Activated naive CD4-positive, alpha-beta T cell treated with anti-CD3 and anti-CD28 coated beads for 36 hours (primary cell): ENCODE measurements around the gene AP2B1. TPM values are rescaled to one million over a fixed set of nuclear protein-coding genes. Genes with fewer than 3 reads are reported as not detected.
A peak's percentile ranks its signal among the peaks of the same experiment; 100 is the strongest.

Experiments
- CTCF ChIA-PET: fragments of 350-600 bp; sonication (Branson Sonifier 250); formaldehyde crosslinking; loops from one replicate; lab custom pipeline; 2021; ENCODE audit warnings: antibody characterized with exemption; lab: Charles Lee
- DNase-seq: peaks from one replicate; pipeline ENCODE4 v3.0.0-alpha.2; 2020
- H3K27ac Mint-ChIP-seq: one replicate; pipeline ENCODE4 v1.8.0; 2021; ENCODE audit warnings: mild to moderate bottlenecking, mixed read lengths
- H3K27me3 Mint-ChIP-seq: one replicate; pipeline ENCODE4 v1.8.0; 2021; ENCODE audit warnings: low read depth, mixed read lengths
- H3K36me3 Mint-ChIP-seq: one replicate; pipeline ENCODE4 v1.8.0; 2021; ENCODE audit warnings: low read depth, mixed read lengths
- H3K4me1 Mint-ChIP-seq: one replicate; pipeline ENCODE4 v1.8.0; 2021; ENCODE audit warnings: low read depth, mixed read lengths
- H3K4me3 Mint-ChIP-seq: one replicate; pipeline ENCODE4 v1.8.0; 2021; ENCODE audit warnings: mild to moderate bottlenecking, moderate library complexity, mixed read lengths
- H3K9me3 Mint-ChIP-seq: one replicate; pipeline ENCODE4 v1.8.0; 2021; ENCODE audit warnings: mixed read lengths
- intact Hi-C: fragments of 100-400 bp; cut with micrococcal nuclease; formaldehyde crosslinking; loops from one replicate; pipeline ENCODE4 v1.15.1; 2023
- total RNA-seq, 2 experiments: library from RNA; stranded (reverse); gene quantifications; one replicate each; pipeline ENCODE4 v1.2.3, GENCODE V29; 2021

The AP2B1 gene
- total RNA-seq, 2 experiments from 2014 or later = 158 to 172 TPM

- CTCF ChIA-PET = no interaction called here
- H3K4me1 Mint-ChIP-seq = peaks cover 16% of the 10 kb centered on the region
- H3K36me3 Mint-ChIP-seq = no peaks in the 10 kb centered on the region
- intact Hi-C loops = no loop called here
- no peak overlapping the region for H3K27ac Mint-ChIP-seq
- no peak for DNase-seq
- no peaks in the 10 kb centered on the region for H3K27me3 Mint-ChIP-seq
- H3K9me3 Mint-ChIP-seq = no peaks in the 10 kb centered on the region
- no peak overlapping the region for H3K4me3 Mint-ChIP-seq
Observed at GRCh38 chr17:35734396-35734795, 147.3 kb downstream of the AP2B1 start.

- Mint-ChIP-seq H3K9me3 (no peaks in the 10 kb centered on the region), H3K4me1 (peaks cover 13% of the 10 kb centered on the region), H3K36me3 (no peaks in the 10 kb centered on the region), H3K27me3 (peaks cover 5% of the 10 kb centered on the region), H3K27ac (no peak overlapping the region), H3K4me3 (no peak overlapping the region)
- CTCF ChIA-PET = interaction anchor here (1.0 to 1.8 kb wide), 2 partner anchors 12 to 20 kb away, joined by 3 to 5 read pairs; no protein-coding TSS in a partner anchor
- no peak for DNase-seq
- intact Hi-C loops = no loop called here
Observed at GRCh38 chr17:35735036-35735805, 148.1 kb downstream of the AP2B1 start.

GRCh38 chr17:35736236-35736635 is 149.1 kb downstream of the AP2B1 start:
- H3K4me3 Mint-ChIP-seq = no peak overlapping the region
- H3K9me3 Mint-ChIP-seq = no peaks in the 10 kb centered on the region
- DNase-seq = no peak
- H3K4me1 Mint-ChIP-seq = peaks cover 3% of the 10 kb centered on the region
- H3K27me3 Mint-ChIP-seq = peaks cover 10% of the 10 kb centered on the region
- CTCF ChIA-PET = interaction anchor here (1.0 to 1.8 kb wide), 2 partner anchors 11 to 21 kb away, joined by 3 to 5 read pairs; no protein-coding TSS in a partner anchor
- intact Hi-C loops = no loop called here
- H3K27ac Mint-ChIP-seq = no peak overlapping the region
- no peaks in the 10 kb centered on the region for H3K36me3 Mint-ChIP-seq

GRCh38 chr17:35738519-35739133 is 151.5 kb downstream of the AP2B1 start:
- CTCF ChIA-PET = interaction anchor here (0.5 kb wide), 2 partner anchors 16 to 32 kb away, joined by 3 to 4 read pairs; no protein-coding TSS in a partner anchor

GRCh38 chr17:35740216-35740615 is 153.1 kb downstream of the AP2B1 start:
- no peaks in the 10 kb centered on the region for H3K36me3 Mint-ChIP-seq
- intact Hi-C loops = loop anchor here (10.0 kb wide), 1 partner anchor 205 kb away; the partner anchor contains the start of gene SLFN12L
- H3K4me3 Mint-ChIP-seq = no peak overlapping the region
- peaks cover 6% of the 10 kb centered on the region for H3K4me1 Mint-ChIP-seq
- H3K9me3 Mint-ChIP-seq = no peaks in the 10 kb centered on the region
- no peak overlapping the region for H3K27ac Mint-ChIP-seq
- H3K27me3 Mint-ChIP-seq = peaks cover 30% of the 10 kb centered on the region
- CTCF ChIA-PET = interaction anchor here (0.8 to 1.0 kb wide), 2 partner anchors 9 to 14 kb away, joined by 3 to 4 read pairs; partner anchors contain the start of gene RASL10B
- DNase-seq = no peak

More at GRCh38 chr17:35738519-35739133, 151.5 kb downstream of the AP2B1 start:
- Mint-ChIP-seq H3K27ac (no peak overlapping the region), H3K36me3 (no peaks in the 10 kb centered on the region), H3K4me1 (peaks cover 6% of the 10 kb centered on the region), H3K9me3 (no peaks in the 10 kb centered on the region), H3K4me3 (no peak overlapping the region), H3K27me3 (peaks cover 24% of the 10 kb centered on the region)
- intact Hi-C loops = no loop called here
- DNase-seq = no peak

- H3K36me3 Mint-ChIP-seq = no peaks in the 10 kb centered on the region
- no peaks in the 10 kb centered on the region for H3K9me3 Mint-ChIP-seq
- CTCF ChIA-PET = no interaction called here
- DNase-seq = peak; percentile 38
- H3K4me1 Mint-ChIP-seq = peaks cover 6% of the 10 kb centered on the region
- peak overlapping the region; percentile 36 for H3K4me3 Mint-ChIP-seq
- peaks cover 30% of the 10 kb centered on the region for H3K27me3 Mint-ChIP-seq
- H3K27ac Mint-ChIP-seq = no peak overlapping the region
- intact Hi-C loops = loop anchor here (10.0 kb wide), 1 partner anchor 206 kb away; the partner anchor contains the start of gene SLFN12L
Observed at GRCh38 chr17:35740997-35741931, 154.1 kb downstream of the AP2B1 start.

- H3K4me1 Mint-ChIP-seq = peaks cover 6% of the 10 kb centered on the region
- peaks cover 30% of the 10 kb centered on the region for H3K27me3 Mint-ChIP-seq
- intact Hi-C loops = loop anchor here (10.0 kb wide), 1 partner anchor 208 kb away; the partner anchor contains the start of gene SLFN12L
- CTCF ChIA-PET = no interaction called here
- H3K27ac Mint-ChIP-seq = no peak overlapping the region
- H3K9me3 Mint-ChIP-seq = no peaks in the 10 kb centered on the region
- DNase-seq = no peak
- H3K36me3 Mint-ChIP-seq = no peaks in the 10 kb centered on the region
- H3K4me3 Mint-ChIP-seq = no peak overlapping the region
Observed at GRCh38 chr17:35742496-35742895, 155.4 kb downstream of the AP2B1 start.

- Mint-ChIP-seq H3K4me3 (no peak overlapping the region), H3K9me3 (no peaks in the 10 kb centered on the region), H3K4me1 (peaks cover 7% of the 10 kb centered on the region), H3K36me3 (no peaks in the 10 kb centered on the region), H3K27me3 (peaks cover 30% of the 10 kb centered on the region), H3K27ac (no peak overlapping the region)
- CTCF ChIA-PET = interaction anchor here (1.2 to 2.5 kb wide), 2 partner anchors 12 to 130 kb away, joined by 6 to 8 read pairs; partner anchors contain the start of gene RASL10B
- intact Hi-C loops = loop anchor here (10.0 kb wide), 1 partner anchor 208 kb away; the partner anchor contains the start of gene SLFN12L
- DNase-seq = no peak
Observed at GRCh38 chr17:35742896-35743477, 155.9 kb downstream of the AP2B1 start.

- peak; percentile 40 for DNase-seq
- CTCF ChIA-PET = interaction anchor here (0.8 to 2.5 kb wide), 4 partner anchors 13 to 130 kb away, joined by 3 to 8 read pairs (median 5); partner anchors contain the start of gene RASL10B
- no peaks in the 10 kb centered on the region for H3K36me3 Mint-ChIP-seq
- intact Hi-C loops = loop anchor here (10.0 kb wide), 1 partner anchor 209 kb away; the partner anchor contains the start of gene SLFN12L
- peaks cover 12% of the 10 kb centered on the region for H3K4me1 Mint-ChIP-seq
- H3K4me3 Mint-ChIP-seq = no peak overlapping the region
- H3K9me3 Mint-ChIP-seq = no peaks in the 10 kb centered on the region
- H3K27me3 Mint-ChIP-seq = peaks cover 37% of the 10 kb centered on the region
- no peak overlapping the region for H3K27ac Mint-ChIP-seq
Observed at GRCh38 chr17:35743626-35744328, 156.7 kb downstream of the AP2B1 start.

- Mint-ChIP-seq H3K9me3 (no peaks in the 10 kb centered on the region), H3K4me3 (no peak overlapping the region), H3K27ac (no peak overlapping the region), H3K4me1 (peaks cover 15% of the 10 kb centered on the region), H3K36me3 (no peaks in the 10 kb centered on the region), H3K27me3 (peaks cover 45% of the 10 kb centered on the region)
- intact Hi-C loops = loop anchor here (10.0 kb wide), 1 partner anchor 210 kb away; the partner anchor contains the start of gene SLFN12L
- CTCF ChIA-PET = interaction anchor here (0.8 to 2.5 kb wide), 5 partner anchors 13 to 434 kb away, joined by 3 to 8 read pairs (median 4); partner anchors contain the start of gene RASL10B
- DNase-seq = no peak
Observed at GRCh38 chr17:35744830-35745229, 157.7 kb downstream of the AP2B1 start.
